Right lobe of liver (tissue), 4 donors: ENCODE data around the gene BUD23.

Experiments used
- POLR2A ChIP-seq: fragments of 450-650 bp; IDR thresholded peaks from one replicate; pipeline ENCODE4 v1.6.1; 2017; ENCODE audit warnings: antibody characterized with exemption, mild to moderate bottlenecking
- TF ChIP-seq, protein P1 (sequence below), 4 donors: fragments of 200-600 bp in 3 of 4; fragments of 450-650 bp in 1 of 4; IDR thresholded peaks; one replicate each; pipeline versions ENCODE4 v1.5.1 to v1.8.0; 2016 to 2022; ENCODE audit warnings: antibody characterized with exemption in 4 of 4, mild to moderate bottlenecking in 2 of 4
- donor health status: DM: no; HTN: no; CAD: no.
- donor health status: DM: no; HTN: no; CAD: no.
- donor health status: DM: no; HTN: yes; CAD: no.

DNA sequence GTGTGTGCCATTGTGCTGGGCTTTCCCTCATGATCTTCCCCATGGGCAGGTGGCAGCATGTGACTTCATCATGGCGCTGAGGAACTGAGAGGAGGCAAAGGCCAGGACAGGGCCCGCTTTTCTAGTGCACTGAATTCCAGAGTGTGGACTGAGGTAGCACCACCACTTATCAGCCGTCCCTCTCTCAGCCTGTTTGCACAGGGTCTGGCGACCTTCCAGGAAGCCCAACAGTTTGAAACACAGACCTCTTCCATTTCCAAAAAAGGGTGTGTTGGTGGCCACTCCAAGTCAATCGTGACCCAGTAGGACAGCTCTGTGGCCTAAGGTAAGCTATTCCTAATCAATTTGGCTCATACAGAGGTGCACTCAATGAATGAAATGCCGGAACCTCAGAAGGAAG is 4.5 kb upstream of the BUD23 start:
- TF ChIP-seq, protein P1, sequence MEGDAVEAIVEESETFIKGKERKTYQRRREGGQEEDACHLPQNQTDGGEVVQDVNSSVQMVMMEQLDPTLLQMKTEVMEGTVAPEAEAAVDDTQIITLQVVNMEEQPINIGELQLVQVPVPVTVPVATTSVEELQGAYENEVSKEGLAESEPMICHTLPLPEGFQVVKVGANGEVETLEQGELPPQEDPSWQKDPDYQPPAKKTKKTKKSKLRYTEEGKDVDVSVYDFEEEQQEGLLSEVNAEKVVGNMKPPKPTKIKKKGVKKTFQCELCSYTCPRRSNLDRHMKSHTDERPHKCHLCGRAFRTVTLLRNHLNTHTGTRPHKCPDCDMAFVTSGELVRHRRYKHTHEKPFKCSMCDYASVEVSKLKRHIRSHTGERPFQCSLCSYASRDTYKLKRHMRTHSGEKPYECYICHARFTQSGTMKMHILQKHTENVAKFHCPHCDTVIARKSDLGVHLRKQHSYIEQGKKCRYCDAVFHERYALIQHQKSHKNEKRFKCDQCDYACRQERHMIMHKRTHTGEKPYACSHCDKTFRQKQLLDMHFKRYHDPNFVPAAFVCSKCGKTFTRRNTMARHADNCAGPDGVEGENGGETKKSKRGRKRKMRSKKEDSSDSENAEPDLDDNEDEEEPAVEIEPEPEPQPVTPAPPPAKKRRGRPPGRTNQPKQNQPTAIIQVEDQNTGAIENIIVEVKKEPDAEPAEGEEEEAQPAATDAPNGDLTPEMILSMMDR (IDR thresholded peaks at IDR 0.05) = no peak
- TF ChIP-seq POLR2A = no peak
